Transverse colon (tissue), 4 donors: ENCODE data around the gene CPA1. TPM values are rescaled to one million over a fixed set of nuclear protein-coding genes. Genes with fewer than 3 reads are reported as not detected.

ENCODE experiments used
- DNase-seq: peaks from one replicate; pipeline ENCODE4 v3.0.0-alpha.2; 2019
- H3K27ac ChIP-seq, 4 donors: fragments of 200-600 bp; sonication (generic); 2 replicates each; pipeline ENCODE4 v1.5.1; 2016 to 2018; ENCODE audit warnings: inconsistent platforms in 4 of 4
- H3K27me3 ChIP-seq: fragments of 200-600 bp; sonication (generic); 2 replicates; pipeline ENCODE4 v1.5.1; 2017; ENCODE audit warnings: inconsistent platforms
- H3K36me3 ChIP-seq, 4 donors: fragments of 200-600 bp; sonication (generic); 2 replicates each; pipeline ENCODE4 v1.5.1; 2017 to 2019; ENCODE audit warnings: inconsistent platforms in 4 of 4
- H3K4me1 ChIP-seq, 4 donors: fragments of 200-600 bp; sonication (generic); 2 replicates each; pipeline ENCODE4 v1.5.1; 2017 to 2020; ENCODE audit warnings: inconsistent platforms in 4 of 4
- H3K4me3 ChIP-seq, 4 donors: fragments of 200-600 bp; sonication (generic); 1 replicate in 1 of 4; 2 replicates in 3 of 4; pipeline versions ENCODE4 v1.5.1 to v1.6.1; 2017 to 2019; ENCODE audit warnings: inconsistent platforms in 4 of 4
- H3K9me3 ChIP-seq, 2 donors: fragments of 200-600 bp; sonication (generic); 2 replicates each; pipeline ENCODE4 v1.5.1; 2017 to 2019; ENCODE audit warnings: inconsistent platforms in 2 of 2
- CTCF ChIP-seq, 5 experiments: fragments of 200-600 bp in 3 of 5; fragments of 450-650 bp in 2 of 5; sonication (generic) in 3 of 5; IDR thresholded peaks; 1 replicate in 2 of 5; 2 replicates in 3 of 5; pipeline ENCODE4 v1.5.1; 2016 to 2017; ENCODE audit warnings: antibody characterized with exemption in 5 of 5, inconsistent platforms in 3 of 5, mild to moderate bottlenecking in 2 of 5, moderate library complexity in 1 of 5
- EP300 ChIP-seq: sonication (generic); formaldehyde crosslinking; IDR thresholded peaks from one replicate; pipeline ENCODE4 v1.6.1; 2017; ENCODE audit warnings: antibody characterized with exemption, low read depth
- POLR2A ChIP-seq: fragments of 450-650 bp; IDR thresholded peaks from one replicate; pipeline ENCODE4 v1.6.1; 2016; ENCODE audit warnings: antibody characterized with exemption, mild to moderate bottlenecking, moderate library complexity
- POLR2AphosphoS5 ChIP-seq, 3 donors: sonication (generic); formaldehyde crosslinking; IDR thresholded peaks; one replicate each; pipeline ENCODE4 v1.6.1; 2016; ENCODE audit warnings: antibody characterized with exemption in 3 of 3
- WGBS, 2 donors: methylation state at CpG; one replicate each; pipeline ENCODE4 v1.1.5; 2018; ENCODE audit warnings: low coverage in 1 of 2; 5-methylcytosine and 5-hydroxymethylcytosine counted together
- in situ Hi-C, 4 donors: fragments of 200-750 bp; cut with MboI; loops; one replicate each; pipeline versions ENCODE4 v1.15.0 to v1.15.1; 2017; ENCODE audit warnings: low sequenced_read_pairs in 3 of 4, low pct_ligation_motif_present in 1 of 4, low pct_unique_long_range_greater_than_20kb in 1 of 4
- intact Hi-C: fragments of 100-400 bp; cut with DNase I; formaldehyde crosslinking; loops from one replicate; pipeline ENCODE4 v1.15.1; 2023; ENCODE audit warnings: low total_unique reads
- total RNA-seq, 4 donors: library from RNA; depleted of rRNA; stranded (reverse); fragments of >200 nt; gene quantifications; one replicate each; pipeline ENCODE4 v1.1.0, GENCODE V29; 2016

The CPA1 gene
- total RNA-seq, 4 donors from 2014 or later = not detected

GRCh38 chr7:130356876-130357611 lies 23.2 kb upstream of the CPA1 start:
- WGBS, 2 donors = 74 to 77% methylated on average over 6 to 16 of the region's 16 CpGs
- TF ChIP-seq POLR2AphosphoS5 (IDR thresholded peaks at IDR 0.05) (peak in 2 of 3 donors; percentile 60 to 65), EP300 (no peak)
- Histone ChIP-seq H3K27ac (peak overlapping the region; percentile 74 to 89 (median 83)), H3K4me1 (peaks cover 4 to 19% (median 8%) of the 10 kb centered on the region in 4 donors), H3K36me3 (no peaks in the 10 kb centered on the region), H3K9me3 (no peaks in the 10 kb centered on the region), H3K4me3 (no peak overlapping the region), H3K27me3 (no peaks in the 10 kb centered on the region)
- peak; percentile 26 for DNase-seq
- intact Hi-C loops (no loop called here), in situ Hi-C loops (no loop called here)

GRCh38 chr7:130358471-130358870 lies 21.8 kb upstream of the CPA1 start:
- intact Hi-C loops = no loop called here
- Histone ChIP-seq H3K9me3 (no peaks in the 10 kb centered on the region), H3K36me3 (no peaks in the 10 kb centered on the region), H3K4me3 (no peak overlapping the region), H3K27me3 (no peaks in the 10 kb centered on the region), H3K4me1 (peaks cover 4 to 14% (median 8%) of the 10 kb centered on the region in 4 donors), H3K27ac (no peak overlapping the region)
- in situ Hi-C loops = no loop called here
- 89 to 92% methylated on average over 1 to 4 of the region's 4 CpGs for WGBS, 2 donors
- TF ChIP-seq POLR2AphosphoS5 (IDR thresholded peaks at IDR 0.05) = no peak
- TF ChIP-seq CTCF (IDR thresholded peaks at IDR 0.05) = no peak
- TF ChIP-seq POLR2A = no peak
- TF ChIP-seq EP300 = no peak
- DNase-seq = no peak

GRCh38 chr7:130359276-130359857 lies 20.9 kb upstream of the CPA1 start:
- Histone ChIP-seq H3K9me3 (no peaks in the 10 kb centered on the region), H3K4me1 (peaks cover 4 to 14% (median 8%) of the 10 kb centered on the region in 4 donors), H3K27me3 (no peaks in the 10 kb centered on the region), H3K36me3 (no peaks in the 10 kb centered on the region), H3K4me3 (no peak overlapping the region), H3K27ac (no peak overlapping the region)
- TF ChIP-seq EP300 (no peak), POLR2AphosphoS5 (IDR thresholded peaks at IDR 0.05) (no peak), CTCF (IDR thresholded peaks at IDR 0.05) (no peak)
- no peak for DNase-seq
- intact Hi-C loops (no loop called here), in situ Hi-C loops (no loop called here)
- WGBS, 2 donors = 91% methylated on average over 5 of the region's 5 CpGs; no CpG with 5 or more reads in 1 of the 2 donors

- in situ Hi-C loops = no loop called here
- no peak overlapping the region for H3K4me3 ChIP-seq
- H3K36me3 ChIP-seq = no peaks in the 10 kb centered on the region
- DNase-seq = no peak
- no peak for TF ChIP-seq CTCF (IDR thresholded peaks at IDR 0.05)
- TF ChIP-seq POLR2A = no peak
- no peak for TF ChIP-seq POLR2AphosphoS5 (IDR thresholded peaks at IDR 0.05)
- no peak for TF ChIP-seq EP300
- WGBS, 2 donors = 85 to 89% methylated on average over 3 of the region's 3 CpGs
- peaks cover 4 to 14% (median 8%) of the 10 kb centered on the region in 4 donors for H3K4me1 ChIP-seq
- intact Hi-C loops = no loop called here
- H3K27me3 ChIP-seq = no peaks in the 10 kb centered on the region
- no peaks in the 10 kb centered on the region for H3K9me3 ChIP-seq
- no peak overlapping the region for H3K27ac ChIP-seq
Measured at GRCh38 chr7:130360518-130360917, 19.8 kb upstream of the CPA1 start.
